ENCODE results near the gene METTL1.
A peak's percentile ranks its signal among the peaks of the same experiment; 100 is the strongest.
"Not testable (repeated sequence)": the region's sequence is repeated elsewhere in the genome, so short reads cannot be mapped to it uniquely, and the experiment has no call there.

METTL1 gene

GRCh38 chr12:57780284-57780897 is 8.5 kb upstream of the METTL1 start:
- Histone ChIP-seq H3K36me3 (ENCODE audit: control insufficient read depth in 1 of 2, insufficient read depth in 2 of 2, low read length in 2 of 2) (peaks cover 0 to 6% of the 10 kb centered on the region in 2 donors), H3K27me3 (ENCODE audit: control insufficient read depth in 1 of 2, insufficient read depth in 2 of 2, low read length in 2 of 2) (no peaks in the 10 kb centered on the region), H3K9me3 (ENCODE audit: control insufficient read depth in 1 of 2, low read length in 2 of 2) (no peaks in the 10 kb centered on the region), H3K4me3 (ENCODE audit: low read depth in 1 of 2, low read length in 2 of 2) (no peak overlapping the region), H3K4me1 (ENCODE audit: control insufficient read depth in 1 of 2, insufficient read depth in 2 of 2, low read length in 2 of 2) (peaks cover 14 to 32% of the 10 kb centered on the region in 2 donors), H3K9ac (ENCODE audit: low read depth in 1 of 2, low read length in 2 of 2) (no peak overlapping the region), H3K27ac (ENCODE audit: low read depth, low read length) (no peak overlapping the region)

GRCh38 chr12:57779736-57780135 is 7.8 kb upstream of the METTL1 start:
- peaks cover 14 to 32% of the 10 kb centered on the region in 2 donors for H3K4me1 ChIP-seq (ENCODE audit: control insufficient read depth in 1 of 2, insufficient read depth in 2 of 2, low read length in 2 of 2)
- no peak overlapping the region for H3K27ac ChIP-seq (ENCODE audit: low read depth, low read length)
- H3K9ac ChIP-seq (ENCODE audit: low read depth in 1 of 2, low read length in 2 of 2), result no peak overlapping the region
- no peak overlapping the region for H3K4me3 ChIP-seq (ENCODE audit: low read depth in 1 of 2, low read length in 2 of 2)
- H3K9me3 ChIP-seq (ENCODE audit: control insufficient read depth in 1 of 2, low read length in 2 of 2), result no peaks in the 10 kb centered on the region
- H3K27me3 ChIP-seq (ENCODE audit: control insufficient read depth in 1 of 2, insufficient read depth in 2 of 2, low read length in 2 of 2), result no peaks in the 10 kb centered on the region
- peaks cover 0 to 6% of the 10 kb centered on the region in 2 donors for H3K36me3 ChIP-seq (ENCODE audit: control insufficient read depth in 1 of 2, insufficient read depth in 2 of 2, low read length in 2 of 2)

- Histone ChIP-seq H3K27me3 (ENCODE audit: control insufficient read depth in 1 of 2, insufficient read depth in 2 of 2, low read length in 2 of 2) (no peaks in the 10 kb centered on the region), H3K9ac (ENCODE audit: low read depth in 1 of 2, low read length in 2 of 2) (no peak overlapping the region), H3K4me3 (ENCODE audit: low read depth in 1 of 2, low read length in 2 of 2) (no peak overlapping the region), H3K9me3 (ENCODE audit: control insufficient read depth in 1 of 2, low read length in 2 of 2) (no peaks in the 10 kb centered on the region), H3K27ac (ENCODE audit: low read depth, low read length) (no peak overlapping the region), H3K4me1 (ENCODE audit: control insufficient read depth in 1 of 2, insufficient read depth in 2 of 2, low read length in 2 of 2) (peaks cover 9 to 23% of the 10 kb centered on the region in 2 donors), H3K36me3 (ENCODE audit: control insufficient read depth in 1 of 2, insufficient read depth in 2 of 2, low read length in 2 of 2) (peaks cover 0 to 3% of the 10 kb centered on the region in 2 donors)
These were observed 6.0 kb upstream of the METTL1 start for GRCh38 chr12:57777911-57778310.

- peaks cover 8 to 20% of the 10 kb centered on the region in 2 donors for H3K4me1 ChIP-seq (ENCODE audit: control insufficient read depth in 1 of 2, insufficient read depth in 2 of 2, low read length in 2 of 2)
- no peak overlapping the region for H3K27ac ChIP-seq (ENCODE audit: low read depth, low read length)
- H3K9me3 ChIP-seq (ENCODE audit: control insufficient read depth in 1 of 2, low read length in 2 of 2), result no peaks in the 10 kb centered on the region
- H3K9ac ChIP-seq (ENCODE audit: low read depth in 1 of 2, low read length in 2 of 2), result no peak overlapping the region
- peaks cover 0 to 3% of the 10 kb centered on the region in 2 donors for H3K36me3 ChIP-seq (ENCODE audit: control insufficient read depth in 1 of 2, insufficient read depth in 2 of 2, low read length in 2 of 2)
- H3K27me3 ChIP-seq (ENCODE audit: control insufficient read depth in 1 of 2, insufficient read depth in 2 of 2, low read length in 2 of 2), result no peaks in the 10 kb centered on the region
- no peak overlapping the region for H3K4me3 ChIP-seq (ENCODE audit: low read depth in 1 of 2, low read length in 2 of 2)
These were observed 5.5 kb upstream of the METTL1 start for GRCh38 chr12:57777367-57777766.

- Histone ChIP-seq H3K4me3 (ENCODE audit: low read depth in 1 of 2, low read length in 2 of 2) (no peak overlapping the region), H3K9me3 (ENCODE audit: control insufficient read depth in 1 of 2, low read length in 2 of 2) (no peaks in the 10 kb centered on the region), H3K4me1 (ENCODE audit: control insufficient read depth in 1 of 2, insufficient read depth in 2 of 2, low read length in 2 of 2) (peaks cover 4 to 16% of the 10 kb centered on the region in 2 donors), H3K27ac (ENCODE audit: low read depth, low read length) (no peak overlapping the region), H3K9ac (ENCODE audit: low read depth in 1 of 2, low read length in 2 of 2) (no peak overlapping the region), H3K27me3 (ENCODE audit: control insufficient read depth in 1 of 2, insufficient read depth in 2 of 2, low read length in 2 of 2) (no peaks in the 10 kb centered on the region), H3K36me3 (ENCODE audit: control insufficient read depth in 1 of 2, insufficient read depth in 2 of 2, low read length in 2 of 2) (peaks cover 0 to 3% of the 10 kb centered on the region in 2 donors)
These were observed 4.3 kb upstream of the METTL1 start for GRCh38 chr12:57776247-57776587.

GRCh38 chr12:57775563-57776246 is 3.8 kb upstream of the METTL1 start:
- Histone ChIP-seq H3K27me3 (ENCODE audit: control insufficient read depth in 1 of 2, insufficient read depth in 2 of 2, low read length in 2 of 2) (no peaks in the 10 kb centered on the region), H3K36me3 (ENCODE audit: control insufficient read depth in 1 of 2, insufficient read depth in 2 of 2, low read length in 2 of 2) (peaks cover under 1 to 3% of the 10 kb centered on the region in 2 donors), H3K4me3 (ENCODE audit: low read depth in 1 of 2, low read length in 2 of 2) (no peak overlapping the region), H3K9ac (ENCODE audit: low read depth in 1 of 2, low read length in 2 of 2) (no peak overlapping the region), H3K4me1 (ENCODE audit: control insufficient read depth in 1 of 2, insufficient read depth in 2 of 2, low read length in 2 of 2) (peaks cover 10 to 21% of the 10 kb centered on the region in 2 donors), H3K27ac (ENCODE audit: low read depth, low read length) (no peak overlapping the region), H3K9me3 (ENCODE audit: control insufficient read depth in 1 of 2, low read length in 2 of 2) (no peaks in the 10 kb centered on the region)

GRCh38 chr12:57775044-57775443 is 3.1 kb upstream of the METTL1 start:
- no peak overlapping the region for H3K27ac ChIP-seq (ENCODE audit: low read depth, low read length)
- no peak overlapping the region for H3K4me3 ChIP-seq (ENCODE audit: low read depth in 1 of 2, low read length in 2 of 2)
- no peaks in the 10 kb centered on the region for H3K9me3 ChIP-seq (ENCODE audit: control insufficient read depth in 1 of 2, low read length in 2 of 2)
- H3K4me1 ChIP-seq (ENCODE audit: control insufficient read depth in 1 of 2, insufficient read depth in 2 of 2, low read length in 2 of 2), result peaks cover 12 to 17% of the 10 kb centered on the region in 2 donors
- H3K9ac ChIP-seq (ENCODE audit: low read depth in 1 of 2, low read length in 2 of 2), result no peak overlapping the region
- H3K36me3 ChIP-seq (ENCODE audit: control insufficient read depth in 1 of 2, insufficient read depth in 2 of 2, low read length in 2 of 2), result peaks cover 0 to 5% of the 10 kb centered on the region in 2 donors
- no peaks in the 10 kb centered on the region for H3K27me3 ChIP-seq (ENCODE audit: control insufficient read depth in 1 of 2, insufficient read depth in 2 of 2, low read length in 2 of 2)

- H3K4me3 ChIP-seq (ENCODE audit: low read depth in 1 of 2, low read length in 2 of 2); H3K36me3 ChIP-seq (ENCODE audit: control insufficient read depth in 1 of 2, insufficient read depth in 2 of 2, low read length in 2 of 2); H3K27me3 ChIP-seq (ENCODE audit: control insufficient read depth in 1 of 2, insufficient read depth in 2 of 2, low read length in 2 of 2); H3K9ac ChIP-seq (ENCODE audit: low read depth in 1 of 2, low read length in 2 of 2); H3K9me3 ChIP-seq (ENCODE audit: control insufficient read depth in 1 of 2, low read length in 2 of 2); H3K27ac ChIP-seq (ENCODE audit: low read depth, low read length): not testable (repeated sequence)
- peaks cover 12 to 17% of the 10 kb centered on the region in 2 donors for H3K4me1 ChIP-seq (ENCODE audit: control insufficient read depth in 1 of 2, insufficient read depth in 2 of 2, low read length in 2 of 2)
These were observed 2.7 kb upstream of the METTL1 start for GRCh38 chr12:57774634-57775033.

- Histone ChIP-seq H3K36me3 (ENCODE audit: control insufficient read depth in 1 of 2, insufficient read depth in 2 of 2, low read length in 2 of 2) (peaks cover 5 to 19% of the 10 kb centered on the region in 2 donors), H3K4me1 (ENCODE audit: control insufficient read depth in 1 of 2, insufficient read depth in 2 of 2, low read length in 2 of 2) (peaks cover 12 to 17% of the 10 kb centered on the region in 2 donors), H3K9me3 (ENCODE audit: control insufficient read depth in 1 of 2, low read length in 2 of 2) (no peaks in the 10 kb centered on the region), H3K4me3 (ENCODE audit: low read depth in 1 of 2, low read length in 2 of 2) (peak within 1 kb of the TSS; percentile 94 to 97), H3K27ac (ENCODE audit: low read depth, low read length) (peak within 1 kb of the TSS; percentile 96), H3K9ac (ENCODE audit: low read depth in 1 of 2, low read length in 2 of 2) (peak within 1 kb of the TSS; percentile 84 to 98), H3K27me3 (ENCODE audit: control insufficient read depth in 1 of 2, insufficient read depth in 2 of 2, low read length in 2 of 2) (no peaks in the 10 kb centered on the region)
These were observed 771 bp upstream of the METTL1 start, which contains the start of gene EEF1AKMT3 for GRCh38 chr12:57772429-57773322. TSS of gene EEF1AKMT3 (plus strand) at chr12:57772614. CDS start at chr12:57772725, 111 bp downstream.

Data from duodenal mucosa (tissue), 2 donors.